Measurements from ENCODE around the gene PARD6G.

- TF ChIP-seq CTCF (IDR thresholded peaks at IDR 0.05) = no peak
- TF ChIP-seq EP300 (IDR thresholded peaks at IDR 0.05; ENCODE audit: low read depth) = no peak
- no peak for TF ChIP-seq POLR2A (IDR thresholded peaks at IDR 0.05)
These were observed 8.6 kb downstream of the PARD6G start for GRCh38 chr18:80238651-80239260.
